ENCODE results near the gene COX19. TPM values are rescaled to one million over a fixed set of nuclear protein-coding genes. Genes with fewer than 3 reads are reported as not detected.

Gene COX19
- total RNA-seq, 1 donor from 2014 or later, result 2.1 TPM

DNA sequence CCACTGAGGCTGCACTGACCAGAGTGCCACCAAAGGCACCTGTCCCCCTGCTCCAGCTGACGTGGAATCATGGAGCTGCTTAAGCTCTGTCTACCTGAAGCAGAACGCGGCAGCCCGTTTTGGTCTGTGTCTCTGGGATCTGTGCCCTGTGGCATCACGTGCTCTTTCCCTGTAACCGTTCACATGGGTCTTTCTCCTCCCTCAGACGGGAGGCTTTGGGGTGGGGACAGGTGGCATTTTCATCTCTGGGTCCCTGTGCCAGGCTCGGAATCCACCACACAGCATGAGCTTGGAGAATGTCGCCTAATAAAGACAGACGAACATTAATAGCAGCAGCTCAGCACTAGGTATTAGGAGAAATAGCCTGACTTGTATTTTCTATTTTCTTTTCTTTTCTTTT, 19.3 kb downstream of the COX19 start:
- peaks cover 4 to 11% of the 10 kb centered on the region in 2 donors for H3K4me1 ChIP-seq
- no peaks in the 10 kb centered on the region for H3K9me3 ChIP-seq
- DNase-seq (ENCODE audit: low spot score in 2 of 2), result peak in 1 of 2 donors; percentile 50
- H3K27ac ChIP-seq, result no peak overlapping the region
- H3K4me3 ChIP-seq, result no peak overlapping the region
- H3K27me3 ChIP-seq, result no peaks in the 10 kb centered on the region
- TF ChIP-seq, protein P1, sequence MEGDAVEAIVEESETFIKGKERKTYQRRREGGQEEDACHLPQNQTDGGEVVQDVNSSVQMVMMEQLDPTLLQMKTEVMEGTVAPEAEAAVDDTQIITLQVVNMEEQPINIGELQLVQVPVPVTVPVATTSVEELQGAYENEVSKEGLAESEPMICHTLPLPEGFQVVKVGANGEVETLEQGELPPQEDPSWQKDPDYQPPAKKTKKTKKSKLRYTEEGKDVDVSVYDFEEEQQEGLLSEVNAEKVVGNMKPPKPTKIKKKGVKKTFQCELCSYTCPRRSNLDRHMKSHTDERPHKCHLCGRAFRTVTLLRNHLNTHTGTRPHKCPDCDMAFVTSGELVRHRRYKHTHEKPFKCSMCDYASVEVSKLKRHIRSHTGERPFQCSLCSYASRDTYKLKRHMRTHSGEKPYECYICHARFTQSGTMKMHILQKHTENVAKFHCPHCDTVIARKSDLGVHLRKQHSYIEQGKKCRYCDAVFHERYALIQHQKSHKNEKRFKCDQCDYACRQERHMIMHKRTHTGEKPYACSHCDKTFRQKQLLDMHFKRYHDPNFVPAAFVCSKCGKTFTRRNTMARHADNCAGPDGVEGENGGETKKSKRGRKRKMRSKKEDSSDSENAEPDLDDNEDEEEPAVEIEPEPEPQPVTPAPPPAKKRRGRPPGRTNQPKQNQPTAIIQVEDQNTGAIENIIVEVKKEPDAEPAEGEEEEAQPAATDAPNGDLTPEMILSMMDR (IDR thresholded peaks at IDR 0.05), result no peak
- intact Hi-C loops (cut with DNase I), result no loop called here
- no peaks in the 10 kb centered on the region for H3K36me3 ChIP-seq

DNA sequence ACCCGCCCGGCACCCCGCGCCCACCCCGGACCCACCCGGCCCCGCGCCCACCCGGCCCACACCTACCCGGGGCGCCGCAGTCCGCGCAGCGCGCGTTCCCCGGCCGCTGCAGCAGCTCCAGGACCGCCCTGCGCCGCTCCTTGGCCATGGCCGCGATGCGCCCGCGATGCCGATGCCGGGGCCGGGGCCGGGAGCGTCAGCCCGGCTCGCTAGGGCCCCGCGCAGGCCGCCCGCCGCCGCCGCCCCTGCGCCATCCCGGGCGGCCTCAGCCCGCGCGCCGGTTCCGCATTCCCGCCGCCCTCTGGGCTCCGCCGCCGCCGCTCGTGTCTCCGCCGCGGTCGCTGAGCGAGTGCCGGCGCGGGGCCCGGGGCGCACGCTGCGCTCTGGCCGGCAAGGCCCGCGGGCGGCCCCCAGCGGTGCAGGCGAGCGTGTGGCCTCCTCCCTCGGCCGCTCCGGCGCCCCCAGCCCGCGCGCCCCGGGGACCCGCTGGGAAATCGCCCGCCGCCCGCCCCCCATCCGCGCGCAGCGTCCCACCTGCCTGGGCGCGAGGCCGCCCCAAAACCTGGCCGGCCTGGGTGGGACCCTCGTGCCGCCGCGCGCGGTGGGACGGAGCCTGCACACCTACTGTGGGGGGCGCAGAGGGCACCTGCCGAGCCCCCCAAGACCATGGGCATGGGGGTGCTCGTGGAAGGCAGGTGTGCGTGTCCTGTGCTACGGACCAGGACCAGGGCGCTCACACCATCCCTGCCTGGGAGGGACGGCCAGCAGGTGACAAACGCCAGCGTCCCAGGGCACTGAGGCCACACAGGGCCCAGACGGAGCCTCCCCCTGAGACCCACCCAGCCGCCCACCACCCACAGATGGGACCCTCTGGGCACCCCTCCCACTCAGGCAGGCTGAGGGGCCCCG, 20.8 kb downstream of the COX19 start, which contains the start of gene ADAP1:
ADAP1 (minus strand) TSS at position 351 of the 909 bp plus-strand sequence; CDS start at position 148, 203 bp downstream.
- no peaks in the 10 kb centered on the region for H3K9me3 ChIP-seq
- DNase-seq (ENCODE audit: low spot score in 2 of 2), result peak in 1 of 2 donors; percentile 62
- peak within 1 kb of the TSS; percentile 53 to 91 for H3K4me3 ChIP-seq
- no peaks in the 10 kb centered on the region for H3K27me3 ChIP-seq
- peaks cover 4 to 11% of the 10 kb centered on the region in 2 donors for H3K4me1 ChIP-seq
- no peaks in the 10 kb centered on the region for H3K36me3 ChIP-seq
- intact Hi-C loops (cut with DNase I), result no loop called here
- TF ChIP-seq, protein P1 (IDR thresholded peaks at IDR 0.05), result peak in 1 of 3 experiments; percentile 37
- peak within 1 kb of the TSS in 1 of 2 donors; percentile 30 for H3K27ac ChIP-seq

DNA sequence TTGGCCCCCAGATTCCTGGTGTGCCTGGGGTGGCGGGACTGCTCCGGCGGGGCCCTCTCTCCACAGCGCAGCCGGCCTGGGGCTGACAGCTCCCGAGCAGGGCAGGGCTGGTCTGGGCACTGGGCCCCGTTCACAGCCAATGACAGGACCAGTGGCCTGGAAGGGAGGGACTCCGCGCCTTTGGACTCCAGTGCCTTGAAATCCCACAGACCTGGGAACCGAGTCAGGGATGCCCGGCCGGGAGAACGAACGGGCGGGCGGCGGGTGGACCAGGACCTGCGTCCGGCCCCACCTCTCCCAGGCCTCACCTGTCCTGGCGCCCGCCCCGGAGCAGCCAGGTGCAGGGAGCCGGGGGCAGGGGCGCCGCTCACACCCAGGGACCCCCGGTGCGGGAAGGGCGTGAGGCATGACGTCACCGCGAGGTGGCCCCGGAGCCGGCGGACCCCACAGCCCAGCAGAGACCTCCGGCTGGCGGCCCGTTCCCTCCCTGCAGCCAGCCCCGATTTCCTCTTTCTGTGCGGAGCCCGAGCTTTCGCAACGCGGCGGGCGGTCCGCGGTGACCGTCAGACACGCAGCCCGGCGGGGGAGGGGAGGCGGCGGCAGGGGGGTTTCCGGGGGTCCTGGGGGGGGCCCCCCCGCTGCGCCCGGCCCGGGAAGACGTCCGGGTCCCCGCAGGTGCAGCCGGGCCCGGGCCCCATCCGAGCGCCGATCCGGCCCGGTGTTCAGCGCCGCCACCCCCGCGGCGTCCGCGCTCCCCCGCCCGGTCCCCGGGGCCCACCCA, 21.6 kb downstream of the COX19 start:
- Histone ChIP-seq H3K4me1 (peaks cover 4 to 11% of the 10 kb centered on the region in 2 donors), H3K27ac (peak overlapping the region in 1 of 2 donors; percentile 30), H3K9me3 (no peaks in the 10 kb centered on the region), H3K4me3 (peak overlapping the region; percentile 53 to 91), H3K27me3 (no peaks in the 10 kb centered on the region), H3K36me3 (no peaks in the 10 kb centered on the region)
- TF ChIP-seq, protein P1 (IDR thresholded peaks at IDR 0.05), result no peak
- peak in 1 of 2 donors; percentile 77 for DNase-seq (ENCODE audit: low spot score in 2 of 2)
- intact Hi-C loops (cut with DNase I), result no loop called here

DNA sequence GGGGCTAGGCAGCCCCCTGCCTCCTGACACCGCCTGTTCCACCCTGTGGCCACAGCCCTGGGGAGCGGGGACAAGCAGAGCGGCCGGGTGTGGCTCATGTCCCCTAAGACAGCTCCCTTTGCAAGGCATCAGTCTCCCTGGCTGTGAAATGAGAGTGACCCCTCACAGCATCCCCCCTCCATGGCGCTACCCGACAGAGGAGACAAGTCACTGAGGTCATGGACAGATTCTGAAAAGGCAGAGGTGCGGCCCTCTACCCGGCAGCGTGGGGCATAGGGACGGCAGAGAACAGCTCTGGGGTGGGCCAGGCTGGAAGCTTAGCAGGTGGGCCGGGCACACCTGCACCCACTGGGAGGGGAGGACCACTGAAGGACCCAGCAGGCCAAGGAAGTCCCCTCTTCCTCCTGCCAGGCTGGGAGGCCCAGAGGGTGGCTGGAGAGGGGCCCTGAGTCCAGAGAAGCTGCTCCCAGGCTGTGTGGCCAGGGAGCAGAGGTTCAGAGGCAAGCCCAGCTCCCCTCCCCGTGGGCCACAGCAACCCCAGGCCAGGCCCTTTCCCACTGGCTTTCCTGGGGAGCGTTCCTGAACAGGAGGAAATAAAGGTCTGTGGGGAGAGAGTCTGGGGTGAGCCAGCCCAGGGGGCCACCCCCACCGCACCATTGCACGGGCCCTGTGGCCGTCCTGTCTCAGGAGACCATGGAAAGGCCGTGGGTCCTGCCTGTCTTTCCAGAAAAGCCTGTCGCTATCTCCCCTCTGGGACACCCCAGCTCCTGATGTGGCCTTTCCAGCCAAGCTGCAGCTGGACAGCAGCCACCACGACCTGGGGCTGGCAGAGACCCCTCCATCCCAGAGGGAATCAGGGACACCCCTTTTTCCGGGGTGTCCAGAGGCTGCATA, 22.6 kb downstream of the COX19 start:
- Histone ChIP-seq H3K27ac (no peak overlapping the region), H3K4me3 (peak overlapping the region; percentile 53 to 91), H3K27me3 (no peaks in the 10 kb centered on the region), H3K4me1 (peaks cover 4 to 11% of the 10 kb centered on the region in 2 donors), H3K9me3 (no peaks in the 10 kb centered on the region), H3K36me3 (no peaks in the 10 kb centered on the region)
- TF ChIP-seq, protein P1 (IDR thresholded peaks at IDR 0.05), result no peak
- intact Hi-C loops (cut with DNase I), result no loop called here
- peak in 1 of 2 donors; percentile 61 for DNase-seq (ENCODE audit: low spot score in 2 of 2)
